Measurements from ENCODE around the gene FNBP1L. TPM values are rescaled to one million over a fixed set of nuclear protein-coding genes. Genes with fewer than 3 reads are reported as not detected.

The FNBP1L gene
- total and polyA plus RNA-seq, 2 of the 8 experiments (the other 6 are each of a cell fraction or from before 2014, with no cell fraction given) = 48.9 to 95.9 TPM

GRCh38 chr1:93448292-93448982, 519 bp downstream of the FNBP1L start:
- peak overlapping the region; percentile 91 for H3K4ac ChIP-seq (replicated peaks; ENCODE audit: insufficient read length, low read depth, low read length)
- H3K27me3 ChIP-seq (replicated peaks in 1 of 4; ENCODE audit: control insufficient read depth in 3 of 4, extremely low read depth in 1 of 4, insufficient read depth in 3 of 4, low read length in 3 of 4) = no peaks in the 10 kb centered on the region
- WGBS, 2 experiments (ENCODE audit: extremely low coverage in 1 of 2, insufficient coverage in 1 of 2, insufficient read length in 1 of 2, insufficient replicate concordance in 2 of 2, low coverage in 1 of 2, low lambda C conversion rate in 2 of 2, missing lambda C conversion rate in 1 of 2) = 2% methylated on average over 25 of the region's 77 CpGs; no CpG with 5 or more reads in 1 of the 2 experiments
- peak overlapping the region; percentile 88 for H3K18ac ChIP-seq (ENCODE audit: extremely low read depth, low read length)
- peak overlapping the region; percentile 96 to 99 (median 97) for H3K9ac ChIP-seq (replicated peaks in 1 of 4; ENCODE audit: extremely low read depth in 1 of 4, low read depth in 3 of 4, low read length in 3 of 4)
- no peak overlapping the region for H2BK15ac ChIP-seq (ENCODE audit: low read length)
- peak overlapping the region; percentile 79 to 95 (median 94) for H3K4me3 ChIP-seq (ENCODE audit: extremely low read depth in 1 of 4, insufficient read depth in 2 of 4, low read depth in 3 of 4, low read length in 4 of 4)
- H4K8ac ChIP-seq (ENCODE audit: extremely low read depth, insufficient read depth, low read length) = peak overlapping the region; percentile 98
- peaks cover 5 to 10% of the 10 kb centered on the region in 2 experiments for H4K20me1 ChIP-seq (replicated peaks in 1 of 2; ENCODE audit: control insufficient read depth in 1 of 2, insufficient read depth in 2 of 2, low read length in 2 of 2)
- no peaks in the 10 kb centered on the region for H3K79me1 ChIP-seq (ENCODE audit: low read depth, low read length)
- peak in 1 of 2 experiments; percentile 82 for DNase-seq (ENCODE audit: low read depth in 1 of 2, low spot score in 2 of 2)
- H2BK12ac ChIP-seq (ENCODE audit: low read depth, low read length) = peak overlapping the region; percentile 41; the same call in 1 of the 2 replicates
- 0 out of 2 replicates have a peak, but pooled peaks cover 2% of the 10 kb centered on the region for H3K23me2 ChIP-seq (ENCODE audit: low read depth, low read length)
- H3K27ac ChIP-seq (ENCODE audit: low read depth, low read length) = peak overlapping the region; percentile 95
- no peak for FAIRE-seq
- POLR2A ChIA-PET (ENCODE audit: partially characterized antibody) = interaction anchor here (0.7 to 2.4 kb wide), 18 partner anchors 9 to 461 kb away, joined by 3 to 12 read pairs (median 3); partner anchors contain the start of genes BCAR3 and GCLM
- H2BK5ac ChIP-seq (ENCODE audit: low read depth, low read length) = peak overlapping the region; percentile 90
- H4K91ac ChIP-seq (replicated peaks; ENCODE audit: insufficient read length, low read length) = peak overlapping the region; percentile 94
- CTCF ChIA-PET (ENCODE audit: partially characterized antibody) = interaction anchor here (1.0 kb wide), 1 partner anchor 144 kb away, joined by 3 read pairs; no protein-coding TSS in a partner anchor
- no peaks in the 10 kb centered on the region for H3K9me3 ChIP-seq (ENCODE audit: insufficient read depth in 2 of 2, low read depth in 1 of 2, low read length in 1 of 2)
- peak overlapping the region; percentile 63 to 91 for H3K4me2 ChIP-seq (ENCODE audit: insufficient read depth in 1 of 2, low read depth in 2 of 2, low read length in 2 of 2)
- peak overlapping the region; percentile 77 for H2BK120ac ChIP-seq (replicated peaks; ENCODE audit: low read depth, low read length)
- no peak overlapping the region for H2AFZ ChIP-seq (ENCODE audit: low read length)
- peak overlapping the region; percentile 98 for H4K5ac ChIP-seq (ENCODE audit: insufficient read length, low read depth, low read length)
- H3K36me3 ChIP-seq (ENCODE audit: control insufficient read depth in 2 of 4, insufficient read depth in 4 of 4, low read length in 3 of 4) = no peaks in the 10 kb centered on the region
- no peak overlapping the region for H3K14ac ChIP-seq (ENCODE audit: insufficient read length)
- H2AK5ac ChIP-seq (ENCODE audit: low read depth, low read length) = no peak overlapping the region; the same call in 1 of the 2 replicates
- no peak overlapping the region for H2BK20ac ChIP-seq (ENCODE audit: low read length)
- peaks cover 28 to 52% of the 10 kb centered on the region in 2 experiments for H3K79me2 ChIP-seq (ENCODE audit: control insufficient read depth in 1 of 2, insufficient read depth in 2 of 2, low read length in 2 of 2)
- peak overlapping the region; percentile 98 for H3K56ac ChIP-seq (replicated peaks; ENCODE audit: insufficient read length, low read depth, low read length)
- peaks cover 0 to 13% (median 0%) of the 10 kb centered on the region in 4 experiments; a peak in 4 of 7 replicates for H3K4me1 ChIP-seq (replicated peaks in 1 of 4; ENCODE audit: control insufficient read depth in 3 of 4, insufficient read depth in 4 of 4, low read length in 3 of 4)
- H3K23ac ChIP-seq (ENCODE audit: insufficient read length) = no peak overlapping the region
- TF ChIP-seq BACH1 (IDR thresholded peaks at IDR 0.05; ENCODE audit: low read length) (no peak), ASH2L (IDR thresholded peaks at IDR 0.05; ENCODE audit: low read length) (peak; percentile 60), FOSL1 (IDR thresholded peaks at IDR 0.05; ENCODE audit: insufficient read depth, low read depth, low read length) (0 out of 2 replicates have a peak, but pooled peaks have one; percentile 11), KDM5A (IDR thresholded peaks at IDR 0.05; ENCODE audit: low read length) (no peak), TBP (IDR thresholded peaks at IDR 0.05; ENCODE audit: low read depth, low read length) (no peak; the same call in 1 of the 2 replicates), RNF2 (IDR thresholded peaks at IDR 0.05; ENCODE audit: borderline replicate concordance, low read depth, low read length, missing control alignments, poor library complexity, severe bottlenecking) (no peak), ATF3 (IDR thresholded peaks at IDR 0.05; ENCODE audit: insufficient read depth, low read depth, low read length) (no peak), ATF2 (IDR thresholded peaks at IDR 0.05; ENCODE audit: low read length) (no peak), CHD2 (IDR thresholded peaks at IDR 0.05; ENCODE audit: low read length) (no peak)

Measured in H1 (cell line).